ENCODE results near the gene ACTR8.

DNA sequence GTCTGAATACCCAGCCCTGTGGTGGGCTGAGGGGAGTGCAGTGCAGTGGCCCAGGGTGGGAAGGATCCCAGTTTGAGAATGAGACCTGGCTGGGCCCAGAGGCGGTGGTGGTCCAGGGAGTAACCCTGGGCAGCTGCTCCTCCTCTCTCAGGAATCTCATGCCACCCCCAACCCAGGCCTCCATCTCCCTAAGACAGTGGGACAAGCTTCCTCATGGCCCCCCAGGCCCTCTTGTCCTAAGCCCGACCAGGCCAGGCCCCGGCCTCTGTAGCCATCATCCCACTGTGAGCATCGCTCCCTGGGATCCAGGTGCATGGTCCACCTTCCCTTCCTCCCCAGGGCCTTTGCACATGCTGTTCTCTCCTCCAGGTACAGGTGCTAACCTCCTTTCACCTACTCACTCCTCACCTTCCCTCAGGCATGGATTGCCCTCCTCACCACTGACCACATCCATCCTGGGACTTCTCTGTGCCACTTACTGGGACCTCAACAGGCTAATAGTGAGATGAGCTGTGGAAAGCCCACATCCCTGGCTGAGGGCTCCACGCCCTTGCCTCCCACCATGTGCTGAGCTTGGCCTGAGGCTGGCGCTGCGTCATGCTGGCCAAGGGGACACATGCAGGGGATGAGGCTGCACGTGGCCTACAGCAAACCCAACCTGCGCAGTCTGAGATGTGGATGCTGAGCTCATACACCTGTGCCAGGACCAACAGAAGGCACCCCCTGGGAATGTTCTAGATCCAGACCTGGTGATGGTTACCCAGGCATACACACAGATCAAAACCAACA lies 45.7 kb downstream of the ACTR8 start:
- TF ChIP-seq, protein P1, sequence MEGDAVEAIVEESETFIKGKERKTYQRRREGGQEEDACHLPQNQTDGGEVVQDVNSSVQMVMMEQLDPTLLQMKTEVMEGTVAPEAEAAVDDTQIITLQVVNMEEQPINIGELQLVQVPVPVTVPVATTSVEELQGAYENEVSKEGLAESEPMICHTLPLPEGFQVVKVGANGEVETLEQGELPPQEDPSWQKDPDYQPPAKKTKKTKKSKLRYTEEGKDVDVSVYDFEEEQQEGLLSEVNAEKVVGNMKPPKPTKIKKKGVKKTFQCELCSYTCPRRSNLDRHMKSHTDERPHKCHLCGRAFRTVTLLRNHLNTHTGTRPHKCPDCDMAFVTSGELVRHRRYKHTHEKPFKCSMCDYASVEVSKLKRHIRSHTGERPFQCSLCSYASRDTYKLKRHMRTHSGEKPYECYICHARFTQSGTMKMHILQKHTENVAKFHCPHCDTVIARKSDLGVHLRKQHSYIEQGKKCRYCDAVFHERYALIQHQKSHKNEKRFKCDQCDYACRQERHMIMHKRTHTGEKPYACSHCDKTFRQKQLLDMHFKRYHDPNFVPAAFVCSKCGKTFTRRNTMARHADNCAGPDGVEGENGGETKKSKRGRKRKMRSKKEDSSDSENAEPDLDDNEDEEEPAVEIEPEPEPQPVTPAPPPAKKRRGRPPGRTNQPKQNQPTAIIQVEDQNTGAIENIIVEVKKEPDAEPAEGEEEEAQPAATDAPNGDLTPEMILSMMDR (IDR thresholded peaks at IDR 0.05; ENCODE audit: borderline replicate concordance, extremely low read depth, low read length, poor library complexity, severe bottlenecking), result no peak
- TF ChIP-seq EZH2 (IDR thresholded peaks at IDR 0.05; ENCODE audit: borderline replicate concordance, low read depth, low read length, severe bottlenecking), result no peak

Data from DND-41 (cell line).